GM12878 (cell line): ENCODE data around the gene OR56A1. TPM values are rescaled to one million over a fixed set of nuclear protein-coding genes. Genes with fewer than 3 reads are reported as not detected.

Experiments used
- ATAC-seq: fragments of 200-7000 bp; cut with Tn5 transposase; 3 replicates; pipeline ENCODE4 v1.9.1; 2020; ENCODE audit warnings: mild to moderate bottlenecking, moderate library complexity
- BruUV-seq: library from RNA; stranded (reverse); fragments of 400-500 nt; replicated peaks from 2 replicates; lab custom pipeline; 2021; lab: Mats Ljungman, UMichigan
- CTCF ChIA-PET: fragments of 300-600 bp; sonication (Branson Sonifier 250); formaldehyde crosslinking; extraction: SDS; loops from one replicate; lab custom pipeline; 2021; ENCODE audit warnings: inconsistent platforms; lab: Yijun Ruan, JAX
- POLR2A ChIA-PET: fragments of 350-600 bp; formaldehyde crosslinking; extraction: SDS; loops from one replicate; lab custom pipeline; 2021; ENCODE audit warnings: inconsistent platforms; lab: Charles Lee
- RAD21 ChIA-PET: fragments of 300-600 bp; sonication (Branson Sonifier 250); formaldehyde crosslinking; loops from one replicate; lab custom pipeline; 2023; ENCODE audit warnings: antibody characterized with exemption; ENCODE audit not compliant: unreplicated experiment; lab: Charles Lee
- SMC1A ChIA-PET: fragments of 300-600 bp; sonication (Branson Sonifier 250); formaldehyde crosslinking; loops from one replicate; lab custom pipeline; 2023; ENCODE audit not compliant: unreplicated experiment, uncharacterized antibody; lab: Charles Lee
- DNase-seq: peaks from one replicate; pipeline ENCODE4 v3.0.0-alpha.2; 2011; ENCODE audit warnings: low read depth, low spot score
- FAIRE-seq: peaks from 3 replicates; lab custom pipeline; 2011; peaks lifted over from hg19 to GRCh38; lab: Jason Lieb, UNC
- H2AFZ ChIP-seq: 2 replicates; pipeline ENCODE4 v1.6.0; 2011; ENCODE audit warnings: low read depth, low read length, control low read depth; ENCODE audit not compliant: control insufficient read depth
- H3K27ac ChIP-seq: 2 replicates; pipeline ENCODE4 v1.5.1; 2011; ENCODE audit warnings: control low read depth; ENCODE audit not compliant: control insufficient read depth, insufficient read depth
- H3K27me3 ChIP-seq, 2 experiments: replicated peaks in 1 of 2; 2 replicates each; pipeline versions ENCODE4 v1.6.0 to v1.6.1; 2011; ENCODE audit warnings: low read length in 1 of 2; ENCODE audit not compliant: control insufficient read depth in 2 of 2, insufficient read depth in 2 of 2
- H3K36me3 ChIP-seq, 2 experiments: 2 replicates each; pipeline ENCODE4 v1.5.1; 2011; ENCODE audit warnings: low read length in 1 of 2; ENCODE audit not compliant: control insufficient read depth in 2 of 2, insufficient read depth in 2 of 2
- H3K4me1 ChIP-seq: 2 replicates; pipeline ENCODE4 v1.6.1; 2011; ENCODE audit warnings: mild to moderate bottlenecking, low read length, moderate library complexity, mixed read lengths; ENCODE audit not compliant: control insufficient read depth, insufficient read depth
- H3K4me2 ChIP-seq: 2 replicates; pipeline ENCODE4 v1.6.0; 2011; ENCODE audit warnings: control low read depth; ENCODE audit not compliant: control insufficient read depth, insufficient read depth
- H3K4me3 ChIP-seq: fragments of 200-600 bp; sonication (generic); 2 replicates; pipeline ENCODE4 v1.5.1; 2016
- H3K79me2 ChIP-seq: 2 replicates; pipeline ENCODE4 v1.6.0; 2011; ENCODE audit warnings: low read length; ENCODE audit not compliant: control insufficient read depth, insufficient read depth
- H3K9ac ChIP-seq: 2 replicates; pipeline ENCODE4 v1.8.0; 2011; ENCODE audit warnings: low read length, control low read depth, mixed read lengths; ENCODE audit not compliant: control insufficient read depth, insufficient read depth
- H3K9me3 ChIP-seq: replicated peaks from 3 replicates; pipeline ENCODE4 v1.5.1; 2011; ENCODE audit warnings: mild to moderate bottlenecking, low read length; ENCODE audit not compliant: control insufficient read depth, insufficient read depth
- H4K20me1 ChIP-seq: 2 replicates; pipeline ENCODE4 v1.6.0; 2011; ENCODE audit not compliant: control insufficient read depth, insufficient read depth
- BCL11A ChIP-seq: IDR thresholded peaks from 2 replicates; pipeline ENCODE4 v1.6.1; 2011; ENCODE audit warnings: low read depth, low read length
- CEBPB ChIP-seq, 2 experiments: fragments of 150-350 bp in 1 of 2; IDR thresholded peaks; 2 replicates each; pipeline ENCODE4 v1.6.1; 2012 to 2014; ENCODE audit warnings: low read depth in 2 of 2, low read length in 2 of 2, borderline replicate concordance in 1 of 2, inconsistent platforms in 1 of 2
- E4F1 ChIP-seq: fragments of 450-650 bp; IDR thresholded peaks from 2 replicates; pipeline ENCODE4 v1.6.1; 2018; ENCODE audit warnings: borderline replicate concordance, mild to moderate bottlenecking; ENCODE audit not compliant: partially characterized antibody
- FOXK2 ChIP-seq: fragments of 450-650 bp; IDR thresholded peaks from 2 replicates; pipeline ENCODE4 v1.6.1; 2017; ENCODE audit warnings: mild to moderate bottlenecking, moderate library complexity
- FOXM1 ChIP-seq: IDR thresholded peaks from 2 replicates; pipeline ENCODE4 v1.6.1; 2012; ENCODE audit warnings: low read depth, mild to moderate bottlenecking, inconsistent platforms, low read length, moderate library complexity
- HDAC2 ChIP-seq: fragments of 200-600 bp; sonication (generic); IDR thresholded peaks from 2 replicates; pipeline ENCODE4 v1.6.1; 2017
- LARP7 ChIP-seq: fragments of 450-650 bp; IDR thresholded peaks from 2 replicates; pipeline ENCODE4 v1.6.1; 2017; ENCODE audit warnings: mild to moderate bottlenecking
- PBX3 ChIP-seq: IDR thresholded peaks from 2 replicates; pipeline ENCODE4 v1.6.1; 2011; ENCODE audit warnings: mild to moderate bottlenecking, low read depth, low read length, moderate library complexity; ENCODE audit not compliant: insufficient replicate concordance
- PRDM15 ChIP-seq: fragments of 450-650 bp; formaldehyde crosslinking; IDR thresholded peaks from 2 replicates; pipeline ENCODE4 v1.4.0; 2020; ENCODE audit warnings: mild to moderate bottlenecking, moderate library complexity
- RB1 ChIP-seq: fragments of 450-650 bp; formaldehyde crosslinking; IDR thresholded peaks from 2 replicates; pipeline ENCODE4 v1.6.1; 2017; ENCODE audit warnings: mild to moderate bottlenecking, borderline replicate concordance
- RUNX3 ChIP-seq: IDR thresholded peaks from 2 replicates; pipeline ENCODE4 v1.6.1; 2012; ENCODE audit warnings: low read length, inconsistent platforms
- SMAD5 ChIP-seq: IDR thresholded peaks from 2 replicates; pipeline ENCODE4 v1.6.1; 2016; ENCODE audit warnings: antibody characterized with exemption, low read depth
- SREBF1 ChIP-seq: IDR thresholded peaks from 2 replicates; pipeline ENCODE4 v1.6.1; 2012; ENCODE audit warnings: mild to moderate bottlenecking, low read length
- TARDBP ChIP-seq: IDR thresholded peaks from 2 replicates; pipeline ENCODE4 v1.6.1; 2016; ENCODE audit warnings: borderline replicate concordance
- WGBS: methylation state at CpG from one replicate; pipeline ENCODE4 v1.1.6; 2016; ENCODE audit warnings: low lambda C conversion rate; ENCODE audit not compliant: insufficient replicate concordance, insufficient coverage; ENCODE audit errors: missing lambda C conversion rate; 5-methylcytosine and 5-hydroxymethylcytosine counted together
- in situ Hi-C: fragments of 300-500 bp; cut with MboI; formaldehyde crosslinking; loops from 9 replicates; pipeline ENCODE4 v1.14.3; 2018; ENCODE audit warnings: mixed read lengths
- intact Hi-C: fragments of 100-400 bp; cut with micrococcal nuclease; formaldehyde crosslinking; loops from one replicate; pipeline ENCODE4 v1.14.2; 2022; ENCODE audit not compliant: unreplicated experiment
- polyA plus RNA-seq, 11 experiments: library from polyadenylated mRNA; depleted of rRNA in 4 of 11; unstranded in 6 of 11; stranded (reverse) in 5 of 11; fragments of >200 nt; fragmentation: Nextera tagmentation in 4 of 11; fragmentation: Illumina TruSeq in 1 of 11; extraction: Ambion mirVana in 4 of 11; extraction: Trizol in 1 of 11; gene quantifications; 1 replicate in 1 of 11; 2 replicates in 10 of 11; pipeline versions ENCODE4 v1.2.1 to v1.2.3, GENCODE V29; 2011 to 2016; ENCODE audit warnings: inconsistent platforms in 2 of 11, missing spikeins in 2 of 11, low read depth in 1 of 11
- total RNA-seq, 4 experiments: library from RNA; depleted of rRNA in 3 of 4; stranded (reverse); fragments of >200 nt in 3 of 4; fragmentation: Illumina TruSeq in 1 of 4; extraction: Trizol in 1 of 4; gene quantifications; 2 replicates each; pipeline versions ENCODE4 v1.2.1 to v1.2.3, GENCODE V29; 2013 to 2021

Gene OR56A1
- total and polyA plus RNA-seq, 10 of the 15 experiments (the other 5 are each of a cell fraction or from before 2014, with no cell fraction given): not detected

GRCh38 chr11:6012035-6012668, 18.4 kb downstream of the OR56A1 start:
- no peak overlapping the region for H2AFZ ChIP-seq
- ATAC-seq (no peak), DNase-seq (no peak), FAIRE-seq (no peak)
- H3K9me3 ChIP-seq: no peaks in the 10 kb centered on the region
- SMC1A ChIA-PET: interaction anchor here (0.9 to 1.0 kb wide), 3 partner anchors 8 to 30 kb away, joined by 3 to 4 read pairs (median 3); no protein-coding TSS in a partner anchor
- H3K4me1 ChIP-seq: no peaks in the 10 kb centered on the region
- H3K36me3 ChIP-seq: no peaks in the 10 kb centered on the region
- 18% methylated on average over 4 of the region's 4 CpGs for WGBS
- RAD21 ChIA-PET: interaction anchor here (0.5 kb wide), 1 partner anchor 741 kb away, joined by 3 read pairs; no protein-coding TSS in a partner anchor
- no peak overlapping the region for H3K9ac ChIP-seq
- BruUV-seq: no TSS peak
- no peak overlapping the region for H3K4me2 ChIP-seq
- no peak overlapping the region for H3K4me3 ChIP-seq
- TF ChIP-seq FOXK2 (no peak), PBX3 (no peak), SREBF1 (no peak), SMAD5 (no peak), TARDBP (no peak), BCL11A (no peak), PRDM15 (CRISPR knock-in tag) (no peak), RUNX3 (no peak), LARP7 (no peak), RB1 (no peak), CEBPB (IDR thresholded peaks at IDR 0.05; ENCODE audit: borderline replicate concordance in 1 of 2, low read depth in 2 of 2, low read length in 2 of 2) (no peak), FOXM1 (no peak), E4F1 (no peak), HDAC2 (no peak)
- POLR2A ChIA-PET: no interaction called here
- no peak overlapping the region for H3K27ac ChIP-seq
- no peaks in the 10 kb centered on the region for H3K27me3 ChIP-seq
- in situ Hi-C loops (no loop called here), intact Hi-C loops (no loop called here)
- no peaks in the 10 kb centered on the region for H4K20me1 ChIP-seq
- CTCF ChIA-PET: interaction anchor here (0.9 to 1.5 kb wide), 3 partner anchors 20 to 352 kb away, joined by 3 to 4 read pairs (median 3); no protein-coding TSS in a partner anchor
- H3K79me2 ChIP-seq: no peaks in the 10 kb centered on the region
